ENCODE measurements around the gene CNTLN.

DNA sequence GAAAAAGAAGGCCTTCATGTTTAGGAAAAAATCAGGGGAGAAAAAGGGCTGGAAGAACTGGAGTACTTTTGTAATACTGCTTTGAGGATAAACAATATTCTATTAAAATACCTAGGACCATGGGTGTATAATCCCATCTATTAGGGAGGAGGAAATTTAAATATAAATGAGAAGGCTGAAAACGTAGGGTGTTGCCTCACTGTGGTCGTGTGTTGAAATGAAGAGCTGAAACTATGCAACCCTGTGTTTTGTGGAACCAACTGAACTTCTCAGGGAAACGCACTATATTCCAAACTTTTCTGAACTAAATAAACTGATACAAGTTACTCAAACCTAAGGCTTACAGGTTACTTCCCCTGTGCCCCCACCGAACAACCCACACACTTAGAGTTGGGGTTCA is 4.5 kb upstream of the CNTLN start:
- TF ChIP-seq EP300 (IDR thresholded peaks at IDR 0.05; ENCODE audit: borderline replicate concordance): no peak
- TF ChIP-seq USF1 (IDR thresholded peaks at IDR 0.05): no peak
- TF ChIP-seq RAD21 (IDR thresholded peaks at IDR 0.05; ENCODE audit: low read depth): no peak

Measured in Ishikawa (cell line).